ENCODE data around the gene CADM1. TPM values are rescaled to one million over a fixed set of nuclear protein-coding genes. Genes with fewer than 3 reads are reported as not detected.

CADM1 gene
- polyA plus RNA-seq, 3 donors, result 130 to 158 (median 149) TPM

DNA sequence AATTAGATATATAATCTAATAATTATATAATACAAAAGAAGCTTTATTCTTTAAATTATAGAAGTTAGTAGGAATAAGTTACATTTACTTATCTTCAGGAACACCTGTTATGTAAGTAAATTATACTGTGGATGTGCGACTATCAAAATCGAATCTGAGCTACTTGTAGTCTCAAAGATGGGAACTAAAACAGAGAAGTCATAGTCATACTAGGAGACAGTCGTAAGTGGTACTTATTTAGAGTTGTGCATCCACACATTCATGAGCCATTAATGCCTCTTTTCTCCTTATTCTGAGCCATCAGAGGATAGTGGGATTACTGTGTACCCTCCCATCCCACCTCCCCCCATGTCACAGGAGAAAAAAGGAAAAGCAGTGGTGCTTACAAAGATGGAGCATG is 114.4 kb downstream of the CADM1 start:
- DNase-seq (ENCODE audit: extremely low read depth in 1 of 11, low read depth in 9 of 11, low spot score in 4 of 11), result no peak

DNA sequence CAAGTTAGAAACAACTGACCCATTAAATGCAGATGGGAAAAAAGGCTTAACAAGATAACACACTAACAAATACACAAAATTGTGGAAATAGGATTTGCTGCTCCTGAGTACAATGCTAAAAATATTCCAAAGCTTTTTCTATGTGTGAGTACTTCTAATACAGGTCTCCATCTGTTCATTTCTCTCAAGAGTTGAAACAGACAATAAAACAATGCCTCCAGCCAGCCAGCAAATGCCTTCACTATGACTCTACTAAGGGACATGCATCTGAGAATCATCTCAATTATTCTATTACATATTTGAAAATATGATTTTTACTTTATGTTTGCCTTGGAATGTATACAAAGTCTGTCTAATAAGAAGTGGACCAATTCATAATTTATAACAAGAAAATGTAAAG is 119.0 kb downstream of the CADM1 start:
- no peak for DNase-seq (ENCODE audit: extremely low read depth in 1 of 11, low read depth in 9 of 11, low spot score in 4 of 11)

DNA sequence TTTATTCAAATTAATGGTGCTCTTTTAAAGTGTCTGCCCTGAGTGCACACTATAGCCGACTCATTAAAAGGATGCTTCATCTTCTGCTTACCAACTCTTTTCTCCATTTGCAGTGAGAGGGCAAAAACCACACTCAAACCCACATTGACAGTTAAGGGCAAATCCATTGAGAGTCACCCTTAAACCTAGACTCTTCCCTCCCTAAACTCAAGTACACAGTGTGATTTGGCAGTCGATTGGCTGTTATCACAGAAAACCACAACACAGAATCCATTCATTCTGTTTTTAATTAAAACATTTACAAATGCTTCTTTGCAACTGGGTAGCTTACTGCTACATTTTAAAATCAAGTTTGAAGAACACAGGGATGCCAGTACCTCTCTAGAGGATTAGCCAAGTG is 120.0 kb downstream of the CADM1 start:
- DNase-seq (ENCODE audit: extremely low read depth in 1 of 11, low read depth in 9 of 11, low spot score in 4 of 11), result no peak

DNA sequence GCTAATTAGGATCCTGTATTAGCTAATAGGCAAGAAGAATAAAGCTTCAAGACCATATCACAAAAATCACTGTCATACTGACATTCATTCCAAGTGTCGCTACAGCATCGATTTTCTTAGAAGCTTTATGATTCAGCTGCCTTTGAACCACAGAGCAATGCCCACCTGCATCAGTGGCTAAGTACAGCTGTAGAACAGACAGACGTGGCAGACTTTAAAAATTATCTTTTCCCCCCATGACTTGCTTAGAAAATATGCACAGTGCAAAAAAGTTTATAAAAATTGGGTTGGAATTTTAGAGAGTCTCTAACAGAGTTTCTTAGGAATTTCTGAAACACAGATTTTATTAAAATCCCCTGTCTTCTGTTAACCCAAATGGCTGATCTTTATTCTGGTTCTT is 120.8 kb downstream of the CADM1 start:
- DNase-seq (ENCODE audit: extremely low read depth in 1 of 11, low read depth in 9 of 11, low spot score in 4 of 11), result no peak

DNA sequence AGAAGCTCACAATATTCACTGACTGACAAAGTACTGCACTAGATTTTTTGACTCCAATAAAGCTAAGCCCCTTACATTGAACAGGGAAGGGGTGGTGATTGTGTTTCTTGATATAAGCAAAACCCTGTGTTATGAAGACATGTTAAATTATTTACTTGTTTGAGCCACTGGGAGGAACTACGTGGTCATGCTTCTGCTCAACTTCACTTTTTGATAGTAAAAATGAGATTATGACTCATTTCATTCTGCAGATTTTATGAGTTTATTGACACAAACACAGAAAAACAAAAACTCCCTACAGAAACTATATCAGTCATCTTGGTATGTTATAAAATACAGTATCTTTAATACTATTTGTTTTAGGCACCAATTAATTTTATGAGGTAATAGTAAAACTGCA is 124.7 kb downstream of the CADM1 start:
- no peak for DNase-seq (ENCODE audit: extremely low read depth in 1 of 11, low read depth in 9 of 11, low spot score in 4 of 11)

DNA sequence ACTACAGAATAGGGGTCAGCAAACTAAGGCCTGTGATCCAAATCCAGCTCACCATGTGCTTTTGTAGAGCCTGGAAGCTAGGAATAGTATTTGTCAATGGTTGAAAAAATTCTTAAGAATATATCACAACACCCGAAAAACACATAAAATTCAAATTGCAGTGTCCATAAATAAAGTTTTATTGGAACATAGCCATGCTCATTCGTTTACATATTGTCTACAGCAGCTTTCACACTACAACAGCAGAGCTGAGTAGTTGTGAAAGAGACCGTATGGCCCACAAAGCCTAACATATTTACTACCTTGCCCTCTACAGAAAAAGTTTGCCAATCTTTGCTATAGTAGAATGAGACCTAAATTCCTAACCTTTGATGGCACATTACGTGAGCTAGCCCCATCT is 125.7 kb downstream of the CADM1 start:
- no peak for DNase-seq (ENCODE audit: extremely low read depth in 1 of 11, low read depth in 9 of 11, low spot score in 4 of 11)

DNA sequence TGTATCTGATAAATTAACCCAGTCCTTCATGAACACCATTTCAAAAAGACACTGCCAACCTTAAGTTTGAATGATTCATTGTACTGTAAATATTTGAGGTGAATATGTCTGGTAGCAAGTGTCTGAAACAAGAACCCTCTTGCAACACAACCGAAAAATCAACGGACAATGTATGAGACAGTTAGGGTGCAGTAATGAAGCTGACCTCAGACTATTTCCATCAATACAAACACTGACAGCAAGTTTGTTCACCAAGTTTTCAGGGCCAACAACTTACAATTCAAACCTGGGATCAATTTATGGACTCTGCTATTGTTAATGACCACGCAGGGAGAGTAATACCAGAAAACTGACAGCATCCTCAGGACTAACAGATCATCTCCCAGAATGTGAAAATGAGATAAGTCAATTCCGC is 126.3 kb downstream of the CADM1 start:
- no peak for DNase-seq (ENCODE audit: extremely low read depth in 1 of 11, low read depth in 9 of 11, low spot score in 4 of 11)

DNA sequence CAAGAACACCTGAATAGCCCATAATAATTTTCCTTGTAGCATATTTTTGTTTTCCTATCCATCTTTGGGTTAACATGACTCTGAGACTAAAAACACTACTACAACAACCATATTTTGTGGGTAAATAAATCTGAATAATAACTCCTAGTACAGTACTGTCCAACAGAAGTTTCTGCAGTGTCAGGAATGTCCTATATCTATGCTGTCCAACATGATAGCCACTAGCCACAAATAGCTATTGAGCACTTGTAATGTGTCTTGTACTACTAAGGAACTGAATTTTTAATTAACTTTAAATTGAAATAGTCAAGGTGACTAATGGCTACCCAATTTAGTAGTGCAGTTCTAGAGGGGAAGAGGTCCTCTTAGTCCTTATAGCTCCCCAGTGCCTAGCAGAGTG is 135.6 kb downstream of the CADM1 start:
- no peak for DNase-seq (ENCODE audit: extremely low read depth in 1 of 11, low read depth in 9 of 11, low spot score in 4 of 11)

DNA sequence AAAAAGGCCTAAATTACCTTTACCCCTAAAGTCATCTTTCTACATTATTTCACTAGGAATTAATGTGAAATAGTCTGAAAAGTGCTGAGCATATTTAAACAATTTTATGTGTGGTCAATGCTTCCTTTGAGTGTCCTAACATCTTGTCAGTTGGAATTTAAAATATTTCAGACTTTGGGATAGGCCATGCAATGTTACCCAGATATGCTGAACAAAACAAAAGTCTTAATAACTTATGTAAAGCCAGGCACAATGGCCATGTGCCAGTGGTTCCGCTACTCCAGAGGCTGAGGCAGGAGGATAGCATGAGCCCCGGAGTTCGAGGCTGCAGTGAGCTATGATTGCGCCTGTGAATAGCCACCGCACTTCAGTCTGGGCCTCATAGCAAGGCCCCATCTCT is 137.4 kb downstream of the CADM1 start:
- DNase-seq (ENCODE audit: extremely low read depth in 1 of 11, low read depth in 9 of 11, low spot score in 4 of 11), result no peak

DNA sequence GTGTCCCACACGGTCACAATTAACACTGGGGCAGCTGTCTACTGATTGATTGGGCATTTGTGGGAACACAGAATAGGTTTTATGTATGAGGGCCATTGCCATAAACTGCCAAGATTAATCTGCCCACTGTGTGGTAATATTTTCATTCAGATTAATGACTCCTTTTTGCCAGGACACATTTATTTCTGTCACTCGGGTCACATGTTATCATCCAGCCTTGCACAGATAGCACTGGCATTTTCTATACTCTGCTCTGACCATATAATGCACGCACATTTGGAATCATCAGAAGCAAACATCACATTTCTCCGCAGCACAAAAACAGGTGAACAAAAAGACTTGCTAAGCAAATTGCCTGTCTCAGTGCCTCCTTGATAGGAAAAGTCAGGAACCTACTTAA is 138.3 kb downstream of the CADM1 start:
- no peak for DNase-seq (ENCODE audit: extremely low read depth in 1 of 11, low read depth in 9 of 11, low spot score in 4 of 11)

DNA sequence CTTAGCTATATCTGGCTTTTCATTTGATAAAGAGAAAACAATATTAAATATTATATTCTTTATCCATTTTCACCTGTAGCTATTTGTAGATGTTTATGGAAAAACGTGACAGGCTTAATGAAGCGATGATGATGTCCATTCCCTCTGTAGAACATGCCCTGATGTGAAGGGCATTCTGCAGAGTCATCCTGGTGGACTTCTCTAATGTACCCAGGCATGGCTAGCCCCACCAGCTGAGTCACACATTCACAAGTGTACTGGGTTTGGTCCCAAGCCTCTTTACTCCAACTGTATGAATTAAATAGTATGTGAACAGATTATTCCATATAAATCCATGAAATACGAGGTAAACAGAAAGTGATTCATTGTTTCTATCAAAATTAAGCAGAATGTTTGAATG is 139.3 kb downstream of the CADM1 start:
- DNase-seq (ENCODE audit: extremely low read depth in 1 of 11, low read depth in 9 of 11, low spot score in 4 of 11), result no peak

DNA sequence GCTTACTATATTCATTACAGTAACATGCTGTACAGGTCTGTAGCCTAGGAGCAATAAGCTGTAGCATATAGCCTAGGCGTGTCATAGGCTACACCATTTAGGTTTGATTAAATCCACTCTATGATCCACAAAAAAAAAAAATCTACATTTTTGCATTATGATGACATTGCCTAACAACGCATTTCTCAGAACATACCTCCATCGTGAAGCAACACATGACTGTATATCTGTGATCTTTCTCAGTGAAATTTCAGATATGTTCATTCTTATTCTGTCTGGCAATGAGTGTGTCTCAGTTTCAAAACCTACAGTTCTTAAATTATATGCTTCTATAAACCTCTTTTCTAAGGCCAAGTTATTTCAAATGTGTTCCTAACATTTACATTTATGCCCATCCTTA is 140.3 kb downstream of the CADM1 start:
- no peak for DNase-seq (ENCODE audit: extremely low read depth in 1 of 11, low read depth in 9 of 11, low spot score in 4 of 11)

DNA sequence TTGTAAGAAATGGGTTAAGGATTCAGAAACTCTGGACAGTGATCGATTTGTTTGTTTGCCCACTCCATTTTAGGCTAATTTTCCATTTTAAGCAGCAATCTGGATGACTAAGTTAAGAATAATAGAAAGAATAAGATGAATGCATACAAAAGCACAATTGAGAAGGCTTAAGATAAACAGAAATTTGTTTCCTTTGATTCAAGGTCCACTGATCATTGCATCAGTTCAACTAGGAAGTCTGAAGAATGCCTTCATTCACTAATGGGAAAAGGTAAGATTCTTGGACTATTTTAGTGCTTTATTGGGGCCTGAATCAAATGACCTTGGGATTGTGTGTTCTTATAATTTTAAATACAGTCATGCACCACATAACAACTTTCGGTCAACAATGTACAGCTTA is 140.8 kb downstream of the CADM1 start:
- DNase-seq (ENCODE audit: extremely low read depth in 1 of 11, low read depth in 9 of 11, low spot score in 4 of 11), result no peak

DNA sequence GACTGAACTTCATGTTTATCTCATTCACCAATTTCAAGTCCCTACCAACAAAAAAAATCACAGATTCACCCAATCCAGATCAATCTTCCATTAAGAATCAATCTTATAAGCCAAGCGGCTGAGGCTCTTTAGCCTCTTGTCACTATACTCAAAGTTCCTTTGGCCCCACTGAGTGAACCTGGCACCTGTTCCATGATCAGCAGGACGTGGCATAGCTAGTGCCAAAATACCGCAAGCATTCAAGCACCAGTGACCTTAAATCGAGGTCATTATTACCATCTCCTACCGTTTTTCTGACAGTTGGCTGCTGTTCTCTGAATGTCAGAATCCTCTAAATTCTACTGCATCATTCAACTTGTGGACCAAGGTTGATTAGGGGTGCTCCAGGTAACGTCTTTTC is 141.2 kb downstream of the CADM1 start:
- DNase-seq (ENCODE audit: extremely low read depth in 1 of 11, low read depth in 9 of 11, low spot score in 4 of 11), result no peak

DNA sequence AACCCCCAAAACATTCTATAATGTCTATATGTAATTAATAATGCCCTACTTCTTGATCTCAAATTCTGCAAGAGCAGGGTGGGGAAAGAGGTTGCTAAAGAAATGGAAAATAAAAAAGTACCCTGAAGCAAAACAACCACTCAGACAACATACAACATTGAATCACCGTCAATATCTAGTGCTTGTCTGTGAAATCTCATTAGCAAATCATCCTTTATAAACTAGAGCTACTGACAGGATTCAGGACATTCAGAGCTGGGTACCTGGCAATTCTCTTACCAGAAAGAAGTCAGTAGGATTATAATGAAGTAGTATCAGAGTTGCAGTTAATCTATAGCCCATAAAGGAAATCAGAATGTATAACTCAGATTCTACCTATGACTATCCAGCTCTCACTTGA is 143.2 kb downstream of the CADM1 start:
- no peak for DNase-seq (ENCODE audit: extremely low read depth in 1 of 11, low read depth in 9 of 11, low spot score in 4 of 11)

DNA sequence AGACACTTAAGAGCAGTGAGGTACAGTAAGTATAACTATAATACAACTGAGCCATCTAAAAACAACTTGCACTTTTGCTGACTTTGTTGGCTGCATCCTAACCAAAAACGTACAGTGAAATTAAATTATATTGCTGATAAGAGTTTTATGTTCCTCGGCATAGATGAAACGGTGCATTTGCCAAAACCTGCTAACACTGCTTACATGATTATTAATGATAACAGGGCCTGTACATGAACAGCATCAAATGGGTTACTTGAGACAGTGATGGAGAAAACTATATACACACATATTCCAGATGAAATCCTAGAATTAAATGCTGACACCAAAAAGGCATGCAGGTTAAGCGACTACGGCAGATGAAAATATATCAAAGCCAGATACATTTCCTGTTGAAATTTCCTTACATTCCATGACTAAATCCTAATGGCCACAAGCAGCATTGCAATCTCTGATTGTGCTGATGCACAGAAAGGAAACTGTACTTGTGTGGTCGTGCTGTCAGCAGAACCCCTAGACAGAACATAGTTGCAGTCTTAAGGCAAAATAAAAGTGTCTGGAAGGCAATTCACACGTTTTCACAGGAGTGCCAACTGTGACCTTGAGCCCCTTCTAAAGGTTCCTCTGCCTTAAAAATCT is 143.9 kb downstream of the CADM1 start:
- DNase-seq (ENCODE audit: extremely low read depth in 1 of 11, low read depth in 9 of 11, low spot score in 4 of 11), result no peak

DNA sequence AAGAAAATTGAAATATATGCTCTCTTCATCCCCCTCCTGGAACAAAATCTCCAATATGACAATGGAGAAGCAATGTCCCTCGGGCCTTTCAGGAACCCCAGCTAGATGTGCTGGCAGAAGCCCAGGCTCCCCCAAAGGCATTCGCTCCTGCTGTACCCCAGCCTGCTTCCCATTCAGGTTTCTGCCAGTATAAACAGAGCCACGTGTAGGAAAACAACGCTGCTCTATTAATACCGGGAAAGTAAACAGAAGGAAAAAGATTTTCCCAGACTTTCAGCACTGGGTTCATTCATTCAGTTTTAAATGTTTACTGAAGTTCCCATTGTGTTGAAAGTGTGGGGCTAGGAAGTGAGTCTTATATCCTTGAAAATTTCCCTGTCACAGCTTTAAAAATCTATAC is 147.1 kb downstream of the CADM1 start:
- DNase-seq (ENCODE audit: extremely low read depth in 1 of 11, low read depth in 9 of 11, low spot score in 4 of 11), result no peak

DNA sequence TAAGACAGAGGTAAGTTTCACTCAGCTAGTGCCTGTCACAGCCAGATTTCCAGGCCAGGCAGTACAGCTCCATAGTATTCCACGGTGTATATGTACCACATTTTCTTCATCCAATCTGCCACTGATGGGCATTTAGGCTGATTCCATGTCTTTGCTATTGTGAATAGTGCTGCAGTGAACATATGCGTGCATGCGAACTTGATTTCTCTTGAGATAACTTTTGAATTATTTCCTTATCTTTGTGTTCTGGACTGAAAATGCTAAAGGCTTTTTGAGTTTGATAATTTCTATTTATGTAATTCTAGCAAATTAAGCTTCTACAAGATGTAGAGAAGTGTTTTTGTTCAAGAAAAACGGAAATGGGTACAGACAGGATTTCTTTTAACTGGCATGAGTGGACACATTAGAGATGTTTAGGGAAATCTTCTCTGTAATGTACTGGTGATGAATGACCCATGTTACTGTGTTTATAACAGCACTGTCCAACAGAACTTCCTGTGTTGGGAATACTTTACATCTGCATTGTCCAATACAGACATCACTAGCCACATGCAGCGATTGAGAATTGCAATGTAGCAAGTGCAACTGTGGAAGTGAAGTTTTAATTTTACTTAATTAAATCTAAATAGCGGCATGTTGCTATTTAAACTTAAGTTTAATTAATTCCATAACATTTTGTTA is 151.3 kb downstream of the CADM1 start:
- no peak for DNase-seq (ENCODE audit: extremely low read depth in 1 of 11, low read depth in 9 of 11, low spot score in 4 of 11)

DNA sequence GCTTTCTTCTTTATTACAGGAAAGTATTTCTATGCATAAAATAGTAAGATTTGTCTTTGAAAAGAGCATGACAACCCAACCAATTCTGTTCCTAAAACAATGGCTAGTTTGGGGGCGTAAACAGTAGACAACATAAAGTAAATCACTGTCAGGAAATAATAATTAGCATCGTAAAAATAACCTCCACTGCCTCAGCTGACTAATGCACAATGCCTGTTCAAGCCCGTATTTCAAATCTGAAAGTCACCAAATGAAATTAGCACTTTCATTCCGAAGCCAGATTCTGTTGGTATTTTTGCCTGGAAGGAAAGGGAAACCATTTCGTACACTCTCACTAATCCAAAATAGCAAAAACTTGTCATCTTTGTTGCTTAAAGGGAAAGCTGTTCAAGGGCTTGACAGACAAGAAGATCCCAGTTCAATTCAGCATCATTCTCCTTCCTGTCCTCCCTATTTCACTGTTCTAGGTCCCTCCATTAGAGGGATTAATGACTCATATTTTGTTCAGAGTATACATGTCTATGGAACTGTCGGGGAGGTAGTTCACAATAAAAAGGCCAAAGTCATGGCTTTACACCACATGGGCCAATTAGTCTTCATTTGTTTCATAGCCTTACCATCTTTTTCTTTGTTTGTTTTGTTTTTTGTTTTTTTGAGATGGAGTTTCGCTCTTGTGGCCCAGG is 154.7 kb downstream of the CADM1 start:
- DNase-seq (ENCODE audit: extremely low read depth in 1 of 11, low read depth in 9 of 11, low spot score in 4 of 11), result no peak

DNA sequence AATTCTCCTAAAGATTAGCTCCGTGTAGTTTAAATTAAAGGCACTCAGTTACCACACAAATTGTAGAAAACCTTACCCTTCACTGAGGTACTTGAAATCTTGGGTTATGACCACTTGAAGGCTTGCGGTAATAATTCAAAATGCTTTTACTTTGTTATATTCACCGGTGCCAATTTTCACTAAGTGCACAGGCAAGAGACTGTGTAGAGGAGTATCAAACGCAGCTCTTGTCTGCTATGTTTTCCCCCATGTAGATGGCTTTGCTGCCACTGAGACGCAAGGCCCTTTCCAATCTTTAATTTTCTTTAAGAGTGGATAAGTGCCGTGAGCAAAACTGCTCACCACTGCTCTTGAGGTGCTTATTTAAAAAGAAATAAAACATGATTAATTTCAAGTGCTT is 155.8 kb downstream of the CADM1 start:
- no peak for DNase-seq (ENCODE audit: extremely low read depth in 1 of 11, low read depth in 9 of 11, low spot score in 4 of 11)

DNA sequence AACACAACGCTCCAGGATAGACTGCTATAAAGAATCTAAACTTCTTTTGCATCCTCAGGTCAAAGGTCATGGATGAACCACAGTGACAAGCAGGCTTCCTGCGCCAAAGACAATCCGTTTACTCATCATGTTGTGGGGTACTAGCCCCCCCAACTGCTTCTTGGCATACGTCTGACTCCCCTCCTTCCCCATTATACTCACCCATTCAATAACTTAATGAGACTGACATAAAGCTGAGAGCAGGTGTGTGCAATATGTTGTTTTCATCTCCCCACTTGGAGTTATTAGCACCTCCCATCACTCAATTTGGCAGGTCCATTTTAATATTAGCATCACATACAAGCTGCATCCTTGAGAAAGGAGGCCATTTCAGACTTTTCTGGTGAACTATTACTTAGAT is 157.1 kb downstream of the CADM1 start:
- DNase-seq (ENCODE audit: extremely low read depth in 1 of 11, low read depth in 9 of 11, low spot score in 4 of 11), result no peak
